Measurements from ENCODE around the gene TJP1. TPM values are rescaled to one million over a fixed set of nuclear protein-coding genes. Genes with fewer than 3 reads are reported as not detected.

TJP1 gene
- 49.1 and 56.9 TPM in 2 replicates for total RNA-seq (2014; rRNA removed; shearing (Covaris generic); ENCODE audit: low replicate concordance)

DNA sequence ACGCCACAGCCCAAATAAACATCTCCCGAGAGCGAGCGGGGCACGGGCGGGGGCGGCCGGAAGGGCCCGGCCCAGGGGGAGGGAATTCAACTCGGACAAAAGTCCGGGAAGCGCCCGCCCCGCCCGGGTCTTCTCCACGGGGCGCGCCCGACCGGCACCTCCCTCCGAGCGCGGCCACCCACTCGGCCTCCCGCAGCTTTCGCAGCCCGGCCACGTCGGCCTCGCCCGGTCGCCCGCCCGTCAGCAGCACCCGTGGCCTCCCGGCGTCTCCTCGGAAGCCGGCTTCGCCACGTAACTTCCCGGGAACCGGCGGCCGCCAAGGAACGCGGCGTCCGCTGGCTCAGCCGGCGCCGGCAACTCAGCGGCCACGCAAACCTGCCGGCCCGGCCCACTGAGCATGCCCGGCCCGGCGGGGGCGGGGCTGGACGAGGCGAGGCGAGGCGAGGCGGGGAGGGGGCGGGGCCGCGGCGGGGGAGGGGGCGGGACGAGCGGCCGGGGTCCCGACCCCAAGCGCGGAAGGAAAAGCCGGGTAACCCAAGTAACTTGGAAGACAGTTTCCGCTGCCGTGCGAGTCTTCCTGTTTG is at the start of gene TJP1:
TSS of gene TJP1 (minus strand) at position 369 of the 584 bp plus-strand sequence. CDS start 440 bp downstream, outside the sequence.
- Histone ChIP-seq H3K4me3 (peak within 1 kb of the TSS; percentile 66), H3K36me3 (no peaks in the 10 kb centered on the region), H3K9me3 (no peaks in the 10 kb centered on the region), H3K27me3 (no peaks in the 10 kb centered on the region)
- peak; percentile 83 for DNase-seq

DNA sequence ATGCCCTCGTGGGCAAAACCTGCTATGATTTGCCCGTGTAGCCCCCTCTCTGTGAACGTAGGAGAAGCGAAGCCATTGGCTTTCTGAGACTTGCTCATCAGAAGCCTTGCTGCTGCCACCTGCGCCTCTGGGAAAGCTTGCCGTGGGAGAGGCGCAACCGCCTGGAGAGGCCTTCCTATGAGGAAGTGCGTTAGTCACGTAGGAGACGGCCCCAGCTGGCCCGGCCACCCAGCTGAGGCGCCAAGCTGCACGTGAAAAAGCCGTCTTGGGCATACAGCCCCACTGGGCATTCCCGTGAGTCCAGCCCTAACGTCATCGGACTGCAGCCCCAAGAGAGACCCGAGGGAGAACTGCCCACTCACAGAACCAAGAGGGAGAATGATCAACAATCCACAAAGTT is 49.1 kb upstream of the TJP1 start:
- no peaks in the 10 kb centered on the region for H3K9me3 ChIP-seq
- H3K4me3 ChIP-seq, result no peak overlapping the region
- no peaks in the 10 kb centered on the region for H3K27me3 ChIP-seq
- H3K36me3 ChIP-seq, result no peaks in the 10 kb centered on the region
- DNase-seq, result no peak

DNA sequence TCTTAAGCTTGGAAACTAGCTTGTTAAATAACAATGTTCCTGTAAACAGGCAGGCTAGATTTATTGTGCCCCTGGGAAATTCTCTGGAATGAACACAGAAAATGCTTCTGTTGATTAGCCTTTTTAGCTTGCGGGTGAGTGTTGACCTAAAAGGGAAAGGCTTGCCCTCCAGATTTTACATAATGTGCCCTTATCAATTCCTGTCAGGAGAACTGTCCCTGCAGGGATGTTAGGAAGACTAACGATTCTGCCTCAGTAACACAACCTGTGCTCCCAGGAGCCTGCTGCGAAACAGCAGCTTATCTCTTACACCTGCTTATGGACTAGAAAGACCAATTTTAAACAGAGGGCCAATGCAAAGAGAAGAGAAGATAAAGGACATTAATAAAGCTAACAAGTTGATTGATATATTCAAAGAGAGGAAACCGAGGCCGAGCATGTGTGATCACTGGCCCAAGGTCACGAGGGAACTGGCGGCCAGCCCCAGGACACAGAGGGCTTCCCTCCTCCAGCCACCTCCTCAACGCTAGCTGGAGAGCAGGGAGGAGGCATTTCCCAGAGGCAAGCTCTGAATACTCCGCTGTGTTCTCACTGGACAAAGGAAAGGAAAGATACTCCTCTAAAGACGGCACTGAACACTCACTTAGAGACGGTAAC is 48.4 kb upstream of the TJP1 start:
- Histone ChIP-seq H3K4me3 (no peak overlapping the region), H3K27me3 (no peaks in the 10 kb centered on the region), H3K9me3 (no peaks in the 10 kb centered on the region), H3K36me3 (no peaks in the 10 kb centered on the region)
- no peak for DNase-seq

DNA sequence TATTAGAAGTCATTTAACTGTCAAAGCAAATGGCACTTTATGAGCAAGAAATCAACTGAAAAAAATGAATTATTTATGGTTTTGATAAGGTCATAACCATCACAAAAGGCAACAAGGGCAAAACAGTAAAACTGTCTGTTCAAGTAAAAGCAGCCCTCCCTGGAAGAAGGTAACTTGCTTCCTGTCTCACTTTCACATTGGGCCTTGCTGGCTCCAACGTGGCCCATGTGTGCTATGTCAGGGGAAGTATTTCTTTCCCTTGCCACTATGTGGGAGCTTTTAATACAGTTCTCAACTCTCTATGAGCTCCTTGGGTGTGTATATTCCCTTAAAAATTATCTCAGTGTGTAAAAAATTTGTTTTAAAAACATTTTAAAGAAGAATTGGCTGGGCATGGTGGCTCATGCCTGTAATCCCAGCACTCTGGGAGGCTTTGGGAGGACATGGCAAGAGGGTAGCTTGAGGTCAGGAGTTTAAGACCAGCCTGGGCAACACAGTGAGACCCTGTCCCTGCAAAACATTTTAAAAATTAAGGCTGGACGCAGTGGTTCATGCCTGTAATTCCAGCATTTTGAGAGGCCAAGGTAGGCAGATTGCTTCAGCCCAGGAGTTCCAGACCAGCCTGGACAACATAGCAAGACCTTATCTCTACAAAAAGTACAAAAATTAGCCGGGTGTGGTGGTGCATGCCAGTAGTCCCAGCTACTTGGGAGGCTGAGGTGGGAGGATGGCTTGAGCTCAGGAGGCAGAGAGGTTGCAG is 45.2 kb upstream of the TJP1 start:
- no peaks in the 10 kb centered on the region for H3K9me3 ChIP-seq
- no peaks in the 10 kb centered on the region for H3K36me3 ChIP-seq
- H3K27me3 ChIP-seq, result no peaks in the 10 kb centered on the region
- no peak for DNase-seq
- H3K4me3 ChIP-seq, result no peak overlapping the region

DNA sequence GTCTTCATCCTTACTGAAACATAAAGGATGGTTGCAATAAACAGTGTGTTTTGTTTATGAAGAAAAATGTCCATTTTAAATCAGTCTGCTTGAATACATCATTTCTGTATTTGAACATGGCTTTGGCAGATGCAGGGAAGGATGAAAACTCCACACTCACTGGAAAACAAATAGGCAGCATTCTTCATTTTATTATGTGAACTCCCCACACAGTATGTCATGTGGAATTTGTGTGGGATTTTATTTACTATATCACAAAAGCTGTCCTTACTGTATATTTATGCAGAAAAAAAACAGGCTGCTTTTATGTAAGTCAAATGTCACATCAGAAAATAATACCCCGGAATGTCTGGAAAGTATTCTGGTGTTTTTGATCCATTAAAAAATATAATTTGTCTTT is 44.1 kb upstream of the TJP1 start:
- no peaks in the 10 kb centered on the region for H3K36me3 ChIP-seq
- H3K27me3 ChIP-seq, result no peaks in the 10 kb centered on the region
- no peaks in the 10 kb centered on the region for H3K9me3 ChIP-seq
- H3K4me3 ChIP-seq, result no peak overlapping the region
- DNase-seq, result no peak

DNA sequence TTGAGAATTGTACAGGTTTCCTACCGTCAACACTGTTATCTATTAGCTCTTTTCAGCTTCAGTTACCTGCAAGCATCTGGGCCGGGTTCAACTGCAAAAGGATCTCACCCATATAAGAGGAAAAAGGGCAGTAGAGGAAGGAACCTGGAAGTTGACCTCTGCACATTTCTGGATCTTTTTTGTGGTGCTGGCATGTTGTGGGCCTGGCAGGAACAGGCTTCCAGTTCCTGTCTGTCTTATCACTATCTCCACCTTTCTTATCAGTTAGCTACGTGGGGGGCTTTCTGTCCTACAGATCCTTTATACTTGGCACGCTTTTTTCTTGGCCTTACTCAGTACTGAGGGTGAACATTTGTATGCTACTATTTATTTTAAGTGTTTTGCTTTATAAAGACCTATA is 42.2 kb upstream of the TJP1 start:
- Histone ChIP-seq H3K9me3 (no peaks in the 10 kb centered on the region), H3K27me3 (no peaks in the 10 kb centered on the region), H3K36me3 (no peaks in the 10 kb centered on the region), H3K4me3 (no peak overlapping the region)
- no peak for DNase-seq

DNA sequence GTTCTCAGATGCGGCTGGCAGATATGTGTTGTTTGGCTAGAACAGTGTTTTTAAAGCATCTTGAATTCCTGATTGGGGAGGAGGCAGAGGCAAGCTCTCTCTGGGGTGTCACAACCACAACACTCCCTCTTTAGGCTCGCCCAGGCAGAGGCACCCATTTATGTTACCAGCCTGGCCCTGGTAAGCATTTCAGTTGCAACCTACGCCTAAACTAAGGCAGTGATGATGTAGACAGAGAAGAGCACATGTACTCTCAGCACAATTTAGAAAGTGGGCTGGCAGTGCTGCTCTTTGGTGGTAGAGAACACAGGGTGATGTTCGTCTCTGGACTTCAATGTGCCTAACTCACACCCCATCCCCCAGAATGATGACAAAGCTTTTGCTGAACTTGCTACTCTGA is 41.2 kb upstream of the TJP1 start:
- Histone ChIP-seq H3K4me3 (no peak overlapping the region), H3K27me3 (no peaks in the 10 kb centered on the region), H3K36me3 (no peaks in the 10 kb centered on the region), H3K9me3 (no peaks in the 10 kb centered on the region)
- no peak for DNase-seq

DNA sequence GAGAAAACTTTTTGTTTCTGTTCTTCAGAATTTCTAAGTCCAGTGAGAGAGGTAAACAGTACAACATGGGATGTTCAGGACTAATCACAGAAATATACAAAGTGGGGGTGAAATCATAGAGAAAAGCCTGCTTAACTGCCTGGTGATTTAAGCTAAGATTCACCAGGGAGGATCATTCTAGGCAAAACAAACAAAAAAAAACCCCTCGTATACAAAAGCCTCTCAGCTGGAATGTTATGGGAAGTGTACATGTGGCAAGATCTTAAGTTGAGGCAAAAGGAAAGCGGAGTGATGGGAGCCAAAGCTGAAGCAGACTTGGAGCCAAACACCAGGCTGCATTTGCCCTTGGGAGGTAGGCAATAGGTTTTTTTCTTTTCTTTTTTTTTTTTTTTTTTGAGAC is 40.0 kb upstream of the TJP1 start:
- no peak for DNase-seq
- no peaks in the 10 kb centered on the region for H3K36me3 ChIP-seq
- H3K27me3 ChIP-seq, result no peaks in the 10 kb centered on the region
- no peaks in the 10 kb centered on the region for H3K9me3 ChIP-seq
- H3K4me3 ChIP-seq, result no peak overlapping the region

DNA sequence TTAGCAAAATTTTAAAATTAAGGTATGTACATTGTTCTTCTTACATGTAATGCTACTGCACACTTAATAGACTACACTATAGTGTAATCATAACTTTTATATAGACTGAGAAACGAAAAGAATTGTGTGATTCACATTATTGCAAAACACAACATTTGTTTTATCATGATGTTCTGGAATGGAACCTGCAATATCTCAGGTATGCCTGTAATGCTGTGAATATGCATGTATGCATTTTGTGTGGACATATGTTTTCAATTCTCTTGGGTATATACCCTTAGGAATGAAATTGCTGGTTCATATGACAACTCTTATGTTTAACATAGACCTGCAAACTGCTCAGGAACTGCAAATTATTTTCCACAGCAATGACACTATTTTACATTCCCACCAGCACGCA is 38.6 kb upstream of the TJP1 start:
- H3K9me3 ChIP-seq, result no peaks in the 10 kb centered on the region
- no peaks in the 10 kb centered on the region for H3K36me3 ChIP-seq
- no peak overlapping the region for H3K4me3 ChIP-seq
- DNase-seq, result no peak
- H3K27me3 ChIP-seq, result no peaks in the 10 kb centered on the region

DNA sequence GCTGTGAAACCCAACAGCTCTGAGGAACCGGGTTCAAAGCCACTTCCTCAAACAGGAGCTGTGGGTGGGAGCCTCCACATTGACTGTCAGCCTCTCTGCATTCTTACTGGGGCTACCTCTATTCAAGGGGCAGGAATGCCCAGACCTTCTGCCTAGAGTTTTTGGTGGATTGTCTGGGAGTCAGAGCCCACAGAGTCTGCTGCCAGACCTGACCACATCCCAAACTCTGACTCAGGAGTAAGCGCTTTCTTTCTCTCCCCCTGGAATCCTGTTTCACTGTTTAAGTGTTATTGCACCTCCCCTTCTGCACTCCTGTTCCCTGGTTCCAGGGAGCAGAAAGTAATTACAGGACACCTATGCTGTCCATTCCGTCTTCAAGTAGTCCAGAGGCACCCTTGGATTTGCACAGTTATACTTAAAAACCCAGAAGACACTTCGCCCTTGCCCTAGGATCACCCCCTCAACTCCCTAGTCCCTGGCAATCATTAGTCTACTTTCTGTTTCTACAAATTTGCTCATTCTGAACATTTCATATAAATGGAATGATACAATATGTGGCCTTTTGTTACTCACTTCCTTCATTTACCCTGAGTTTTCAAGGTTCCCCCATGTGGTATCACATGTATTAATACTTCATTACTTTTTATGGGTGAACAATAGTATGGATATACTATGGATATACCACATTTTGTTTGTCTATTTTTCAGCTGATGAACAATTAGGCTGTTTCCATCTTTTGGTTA is 37.9 kb upstream of the TJP1 start:
- Histone ChIP-seq H3K9me3 (no peaks in the 10 kb centered on the region), H3K4me3 (no peak overlapping the region; the same call in 1 of the 2 replicates), H3K27me3 (no peaks in the 10 kb centered on the region), H3K36me3 (no peaks in the 10 kb centered on the region)
- DNase-seq, result peak; percentile 73

DNA sequence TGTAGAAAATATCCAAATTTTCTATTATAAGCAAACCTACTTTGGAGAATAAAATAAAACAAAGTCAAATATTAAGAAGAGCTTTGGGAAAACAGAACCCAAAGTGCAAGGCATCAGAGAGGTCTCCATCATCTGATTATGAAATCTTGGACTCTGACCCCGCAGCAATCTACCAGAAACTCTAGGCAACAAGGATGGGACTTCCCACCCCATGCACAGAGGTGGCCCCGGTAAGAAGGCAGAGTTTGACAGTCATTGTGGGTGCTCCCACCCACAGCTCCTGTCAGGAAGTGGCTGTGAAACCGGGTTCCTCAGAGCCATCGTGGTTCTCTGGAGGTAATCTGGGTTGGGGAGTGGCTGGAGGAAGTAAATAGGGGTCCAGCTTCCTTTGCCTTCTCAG is 37.0 kb upstream of the TJP1 start:
- H3K9me3 ChIP-seq, result no peaks in the 10 kb centered on the region
- H3K4me3 ChIP-seq, result no peak overlapping the region
- H3K36me3 ChIP-seq, result no peaks in the 10 kb centered on the region
- no peak for DNase-seq
- H3K27me3 ChIP-seq, result no peaks in the 10 kb centered on the region

DNA sequence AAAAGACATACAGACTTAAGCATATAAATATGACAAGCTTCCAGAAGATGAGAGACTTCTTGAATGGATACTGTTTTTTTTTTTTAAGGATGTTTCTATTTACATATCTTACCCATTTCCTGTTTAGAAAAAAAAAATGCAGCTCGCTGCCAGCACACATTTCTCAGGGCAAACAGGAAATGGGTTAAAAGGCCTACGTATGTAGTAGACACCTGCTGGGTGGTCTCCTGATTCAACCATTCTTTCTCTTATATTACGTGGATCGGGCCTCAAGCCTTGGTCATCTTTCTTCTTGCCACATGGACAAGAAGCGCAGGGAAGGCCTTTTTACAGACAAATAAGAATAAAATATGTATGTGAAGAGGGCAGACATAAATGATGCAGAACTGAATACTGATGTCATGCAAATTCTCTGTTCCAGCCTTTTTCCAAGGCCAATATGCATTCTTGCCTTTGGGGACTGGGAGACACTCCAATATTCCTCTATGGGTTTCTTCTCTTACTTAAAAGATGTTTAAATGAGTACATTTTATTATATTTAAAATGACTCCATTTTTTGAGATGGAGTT is 35.0 kb upstream of the TJP1 start:
- Histone ChIP-seq H3K9me3 (no peaks in the 10 kb centered on the region), H3K4me3 (no peak overlapping the region), H3K27me3 (no peaks in the 10 kb centered on the region), H3K36me3 (no peaks in the 10 kb centered on the region)
- peak; percentile 21 for DNase-seq

DNA sequence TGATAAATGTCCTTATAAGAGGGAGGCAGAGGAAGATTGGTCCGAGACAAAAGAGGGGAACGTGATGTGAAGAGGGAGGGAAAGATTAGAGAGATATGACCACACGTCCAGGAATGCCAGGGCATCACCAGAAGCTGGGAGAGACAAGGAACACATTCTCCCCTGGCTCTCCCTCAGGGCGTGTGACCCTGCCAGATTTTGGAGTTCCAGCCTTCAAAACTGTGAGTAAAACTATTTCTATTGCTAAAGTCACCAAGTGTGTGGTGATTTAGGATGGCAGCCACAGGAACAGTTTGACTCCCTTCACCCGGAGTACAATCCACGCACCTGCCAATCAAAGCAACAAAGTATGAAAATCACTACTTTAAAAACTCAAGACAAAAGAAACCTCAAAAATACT is 32.1 kb upstream of the TJP1 start:
- H3K27me3 ChIP-seq, result no peaks in the 10 kb centered on the region
- no peak overlapping the region for H3K4me3 ChIP-seq
- no peak for DNase-seq
- H3K36me3 ChIP-seq, result no peaks in the 10 kb centered on the region
- peaks cover 5% of the 10 kb centered on the region for H3K9me3 ChIP-seq

DNA sequence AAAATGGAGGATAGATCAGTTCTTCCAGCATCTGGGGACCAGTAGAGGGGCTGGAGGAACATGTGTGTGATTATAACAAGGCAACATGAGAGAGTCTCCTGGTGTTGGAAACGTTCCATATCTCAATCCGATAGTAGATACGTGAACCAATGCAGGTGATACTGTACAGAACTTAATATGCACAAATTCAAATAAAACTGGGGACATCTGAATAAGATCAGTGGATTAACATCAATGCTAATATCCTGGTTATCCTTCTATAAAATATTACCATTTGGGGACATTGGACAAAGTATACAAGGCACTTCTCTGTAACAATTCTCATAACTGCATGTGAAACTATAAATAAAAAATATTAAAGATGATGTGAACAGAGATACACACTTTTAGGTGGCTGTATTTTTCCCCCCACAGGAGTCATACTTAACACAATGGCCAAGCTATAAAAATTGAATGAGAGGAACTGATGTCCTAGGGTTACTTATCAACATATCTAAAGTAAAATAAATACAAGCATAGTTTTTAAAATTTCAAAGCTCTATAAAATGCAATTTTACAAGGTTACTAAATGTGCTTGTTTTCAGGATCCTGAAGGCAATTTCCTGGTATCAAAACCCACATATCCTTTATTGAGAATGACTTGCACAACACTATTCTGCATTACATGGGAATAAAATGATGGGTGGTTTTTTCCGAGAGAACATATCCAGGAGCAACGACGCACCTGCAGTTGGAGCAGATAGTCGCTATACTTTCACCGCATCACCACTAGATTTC is 31.1 kb upstream of the TJP1 start:
- H3K4me3 ChIP-seq, result no peak overlapping the region
- no peaks in the 10 kb centered on the region for H3K36me3 ChIP-seq
- H3K9me3 ChIP-seq, result peaks cover 6% of the 10 kb centered on the region
- no peak for DNase-seq
- no peaks in the 10 kb centered on the region for H3K27me3 ChIP-seq

DNA sequence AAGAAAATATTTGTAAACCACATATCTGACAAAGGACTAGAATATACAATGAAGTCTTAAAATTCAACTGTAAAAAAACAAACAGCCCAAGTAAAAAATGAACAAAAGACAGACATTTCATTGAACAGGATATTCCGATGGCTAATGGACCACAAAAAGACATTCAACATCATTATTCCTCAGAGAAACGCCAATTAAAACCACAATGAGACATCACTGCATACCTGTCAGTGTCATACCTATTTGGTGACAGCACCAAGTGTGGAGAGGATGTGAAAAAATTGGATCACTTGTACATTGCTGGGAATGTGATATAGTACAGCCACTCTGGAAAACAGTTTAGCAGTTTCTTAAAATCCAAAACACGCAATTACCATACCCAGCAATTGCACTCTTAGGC is 29.9 kb upstream of the TJP1 start:
- Histone ChIP-seq H3K27me3 (no peaks in the 10 kb centered on the region), H3K36me3 (no peaks in the 10 kb centered on the region), H3K9me3 (peaks cover 14% of the 10 kb centered on the region), H3K4me3 (no peak overlapping the region)
- DNase-seq, result no peak

DNA sequence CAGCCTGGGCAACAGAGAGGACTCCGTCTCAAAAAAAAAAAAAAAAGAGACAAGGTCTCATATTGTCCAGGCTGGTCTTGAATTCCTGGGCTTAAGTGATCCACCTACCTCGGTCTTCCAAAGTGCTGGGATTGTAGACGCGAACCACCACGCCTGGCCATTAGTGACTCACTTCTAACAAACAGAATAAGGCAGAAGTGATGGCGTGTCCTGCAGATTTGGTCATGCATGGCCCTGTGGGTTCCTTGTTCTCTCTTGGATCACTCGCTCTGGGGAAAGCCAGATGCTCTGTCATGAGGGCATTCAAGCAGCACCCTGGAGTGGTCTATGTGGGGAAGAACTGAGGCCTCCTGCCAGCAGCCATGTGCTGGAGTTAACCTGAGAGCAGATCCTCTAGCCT is 27.4 kb upstream of the TJP1 start:
- peaks cover 14% of the 10 kb centered on the region for H3K9me3 ChIP-seq
- no peak overlapping the region for H3K4me3 ChIP-seq
- no peaks in the 10 kb centered on the region for H3K36me3 ChIP-seq
- H3K27me3 ChIP-seq, result no peaks in the 10 kb centered on the region
- DNase-seq, result no peak
